Inflammatory macrophage (primary cell): ENCODE data around the gene CPN1.

Source experiments
- DNase-seq, 2 donors: peaks; one replicate each; pipeline ENCODE4 v3.0.0-alpha.2; 2020 to 2022

The CPN1 gene

DNA sequence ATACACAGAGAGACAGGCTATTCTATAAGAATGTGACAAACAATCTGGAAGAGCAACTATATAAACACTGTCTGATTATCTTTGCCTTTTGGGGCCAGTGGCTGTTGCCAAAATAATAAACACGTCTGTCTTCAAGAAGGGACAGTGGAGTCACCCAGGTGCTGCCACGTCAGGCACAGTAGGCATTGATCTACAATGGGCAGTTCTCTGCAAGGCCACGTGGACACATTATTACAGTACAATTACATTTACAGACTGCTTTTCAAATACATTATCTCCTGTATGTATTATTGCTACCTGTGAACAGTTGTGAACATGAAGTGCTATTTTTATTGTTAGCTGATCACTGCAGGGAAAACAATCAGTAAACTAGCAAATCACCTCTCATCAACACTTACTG is 86.0 kb downstream of the CPN1 start:
- no peak for DNase-seq

DNA sequence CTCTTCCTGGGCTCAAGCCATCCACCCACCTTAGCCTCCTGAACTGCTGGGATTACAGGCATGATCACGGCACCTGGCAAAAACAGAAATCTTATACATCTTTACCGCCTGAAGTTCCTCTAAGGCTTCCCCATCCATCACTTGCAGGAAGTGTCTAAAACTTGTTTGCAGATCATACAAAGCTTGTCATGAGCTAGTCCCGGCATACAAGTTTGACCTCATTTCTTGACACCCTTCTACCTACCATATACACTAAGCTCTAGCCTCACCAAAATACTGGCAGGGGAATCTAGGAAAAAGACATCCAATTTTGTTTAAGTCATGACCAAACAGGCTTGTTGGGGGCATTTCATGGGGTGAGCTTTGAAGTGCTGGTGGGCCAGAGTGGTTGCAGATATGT is 86.4 kb downstream of the CPN1 start:
- DNase-seq = no peak

DNA sequence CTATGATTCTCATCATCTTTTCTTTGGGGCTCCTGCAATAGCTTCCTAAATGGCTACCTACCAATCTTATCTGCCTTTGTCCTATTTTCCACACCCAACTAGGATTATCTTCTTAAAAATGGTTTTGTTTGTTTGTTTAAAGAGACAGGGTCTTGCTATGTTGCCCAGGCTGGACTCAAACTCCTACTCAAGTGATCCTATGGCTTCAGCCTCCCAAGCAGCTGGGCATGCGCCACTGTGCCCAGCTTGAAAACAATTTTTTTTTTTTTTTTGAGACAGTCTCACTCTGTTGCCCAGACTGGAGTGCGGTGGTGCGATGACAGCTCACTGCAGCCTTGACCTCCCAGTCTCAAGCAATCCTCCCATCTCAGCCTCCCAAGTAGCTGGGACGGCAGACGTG is 86.9 kb downstream of the CPN1 start:
- DNase-seq = no peak

DNA sequence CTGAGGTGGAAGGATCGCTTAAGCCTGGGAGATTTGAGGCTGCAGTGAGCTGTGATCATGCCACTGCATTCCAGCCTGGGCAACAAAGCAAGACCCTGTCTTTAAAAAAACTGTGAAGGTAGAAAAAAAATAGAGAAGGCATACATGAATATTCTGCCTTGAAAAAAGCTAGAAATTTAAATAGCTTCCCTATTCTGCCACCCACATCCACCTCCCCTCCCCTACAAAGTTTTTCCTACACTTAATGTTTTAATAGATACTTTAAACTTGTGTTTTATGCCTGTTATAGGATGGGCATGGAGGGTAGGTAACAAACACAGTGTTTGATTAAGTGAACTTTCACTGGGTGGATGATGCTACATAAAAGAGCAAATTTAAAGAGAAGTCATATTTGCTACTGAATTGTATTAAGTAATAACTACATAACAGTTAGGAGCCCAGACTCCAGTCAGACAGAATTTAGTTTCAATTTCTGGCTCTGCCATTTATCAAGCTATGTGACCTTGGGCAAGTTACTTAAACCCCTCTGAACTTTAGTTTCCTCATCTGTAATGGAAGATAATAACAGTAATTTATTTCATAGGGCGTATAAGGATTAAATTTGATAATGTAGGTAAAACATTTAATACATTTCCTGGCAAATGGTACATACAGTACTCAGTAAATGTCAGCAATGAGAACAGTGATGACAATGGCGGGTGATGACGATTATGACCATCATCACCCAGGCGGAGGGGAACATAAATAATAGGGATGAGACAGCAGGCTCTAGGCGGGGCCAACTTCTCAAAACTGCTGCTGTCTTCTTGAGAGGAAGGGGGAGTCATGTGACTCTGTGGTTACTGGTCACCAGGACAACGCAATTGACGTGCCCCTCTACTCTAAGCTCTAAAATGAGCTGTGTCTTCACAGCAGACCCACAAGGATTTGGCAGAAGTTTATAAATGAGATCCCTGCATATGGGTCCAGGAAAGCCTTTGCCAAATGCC is 87.7 kb downstream of the CPN1 start:
- peak; percentile 81 to 86 for DNase-seq
